ENCODE data around the gene YTHDF2.
A peak's percentile ranks its signal among the peaks of the same experiment; 100 is the strongest.
"Not testable (repeated sequence)": the region's sequence is repeated elsewhere in the genome, so short reads cannot be mapped to it uniquely, and the experiment has no call there.

Gene YTHDF2

GRCh38 chr1:28736450-28737306 lies at the start of gene YTHDF2:
Gene YTHDF2, plus strand, starts transcription at chr1:28736940. Its CDS starts 181 bp downstream, at chr1:28737121.
- DNase-seq (ENCODE audit: insufficient read length, low spot score) (peak; percentile 65), FAIRE-seq (no peak)
- no peak; the same call in 1 of the 2 replicates for TF ChIP-seq POLR2A (IDR thresholded peaks at IDR 0.05; ENCODE audit: low read depth, low read length)

GRCh38 chr1:28691627-28692026 lies 45.1 kb upstream of the YTHDF2 start:
- not testable (repeated sequence) for FAIRE-seq; DNase-seq (ENCODE audit: insufficient read length, low spot score)

GRCh38 chr1:28703629-28704028 lies 33.1 kb upstream of the YTHDF2 start:
- no peak for FAIRE-seq
- no peak for TF ChIP-seq POLR2A (IDR thresholded peaks at IDR 0.05; ENCODE audit: low read depth, low read length)
- no peak for DNase-seq (ENCODE audit: insufficient read length, low spot score)

- FAIRE-seq (no peak), DNase-seq (ENCODE audit: insufficient read length, low spot score) (no peak)
- TF ChIP-seq POLR2A (IDR thresholded peaks at IDR 0.05; ENCODE audit: low read depth, low read length): no peak
Observed at GRCh38 chr1:28716336-28716735, 20.4 kb upstream of the YTHDF2 start.

- DNase-seq (ENCODE audit: insufficient read length, low spot score) (no peak), FAIRE-seq (no peak)
- TF ChIP-seq POLR2A (IDR thresholded peaks at IDR 0.05; ENCODE audit: low read depth, low read length): no peak
Observed at GRCh38 chr1:28718166-28718565, 18.6 kb upstream of the YTHDF2 start.

- TF ChIP-seq POLR2A (IDR thresholded peaks at IDR 0.05; ENCODE audit: low read depth, low read length): no peak
- DNase-seq (ENCODE audit: insufficient read length, low spot score) (no peak), FAIRE-seq (no peak)
Observed at GRCh38 chr1:28718586-28719331, 18.0 kb upstream of the YTHDF2 start.

- DNase-seq (ENCODE audit: insufficient read length, low spot score): no peak
- no peak for FAIRE-seq
- TF ChIP-seq POLR2A (IDR thresholded peaks at IDR 0.05; ENCODE audit: low read depth, low read length): no peak
Observed at GRCh38 chr1:28719332-28719619, 17.5 kb upstream of the YTHDF2 start.

GRCh38 chr1:28720376-28720775 lies 16.4 kb upstream of the YTHDF2 start:
- DNase-seq (ENCODE audit: insufficient read length, low spot score) (no peak), FAIRE-seq (no peak)
- TF ChIP-seq POLR2A (IDR thresholded peaks at IDR 0.05; ENCODE audit: low read depth, low read length): no peak

GRCh38 chr1:28721927-28722326 lies 14.8 kb upstream of the YTHDF2 start:
- FAIRE-seq; DNase-seq (ENCODE audit: insufficient read length, low spot score): not testable (repeated sequence)

GRCh38 chr1:28725365-28725764 lies 11.4 kb upstream of the YTHDF2 start:
- not testable (repeated sequence) for DNase-seq (ENCODE audit: insufficient read length, low spot score); FAIRE-seq

- FAIRE-seq: no peak
- no peak for TF ChIP-seq POLR2A (IDR thresholded peaks at IDR 0.05; ENCODE audit: low read depth, low read length)
- peak; percentile 29 for DNase-seq (ENCODE audit: insufficient read length, low spot score)
Observed at GRCh38 chr1:28735961-28736449, 735 bp upstream of the YTHDF2 start.

- no peak for FAIRE-seq
- TF ChIP-seq POLR2A (IDR thresholded peaks at IDR 0.05; ENCODE audit: low read depth, low read length): no peak
- peak; percentile 21 for DNase-seq (ENCODE audit: insufficient read length, low spot score)
Observed at GRCh38 chr1:28737307-28738132, 780 bp downstream of the YTHDF2 start.

- no peak for TF ChIP-seq POLR2A (IDR thresholded peaks at IDR 0.05; ENCODE audit: low read depth, low read length)
- DNase-seq (ENCODE audit: insufficient read length, low spot score): no peak
- no peak for FAIRE-seq
Observed at GRCh38 chr1:28740118-28740517, 3.4 kb downstream of the YTHDF2 start.

GRCh38 chr1:28744184-28744583 lies 7.4 kb downstream of the YTHDF2 start:
- DNase-seq (ENCODE audit: insufficient read length, low spot score) (no peak), FAIRE-seq (no peak)
- no peak for TF ChIP-seq POLR2A (IDR thresholded peaks at IDR 0.05; ENCODE audit: low read depth, low read length)
